ENCODE measurements around the gene SGO2.

SGO2 gene

DNA sequence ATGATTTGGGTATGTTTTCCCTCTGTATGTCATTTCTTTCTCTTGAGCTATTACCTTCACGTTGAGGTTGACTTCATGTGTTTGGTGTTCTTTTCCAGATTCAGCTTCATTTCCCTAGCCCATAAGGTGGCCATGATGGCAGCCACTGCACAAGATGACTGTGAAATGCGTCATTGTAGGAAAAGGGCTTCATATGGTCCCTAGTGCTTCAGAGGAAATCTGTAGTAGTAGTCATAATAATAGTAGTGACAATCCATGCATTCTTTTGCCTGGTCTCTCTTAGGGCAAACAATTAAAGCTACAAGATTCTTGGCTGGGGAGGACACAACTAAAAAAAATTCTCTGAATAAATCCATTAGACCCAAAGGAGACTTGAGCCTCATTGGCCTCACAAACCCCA is 88.2 kb downstream of the SGO2 start:
- Histone ChIP-seq H3K27ac (ENCODE audit: low read depth, low read length) (no peak overlapping the region), H3K36me3 (ENCODE audit: insufficient read depth, low read length) (no peaks in the 10 kb centered on the region), H3K9me3 (ENCODE audit: insufficient read depth, low read depth, low read length) (no peaks in the 10 kb centered on the region), H3K4me1 (ENCODE audit: insufficient read depth, low read length) (no peaks in the 10 kb centered on the region), H3K27me3 (ENCODE audit: insufficient read depth, low read length) (no peaks in the 10 kb centered on the region), H3K4me3 (ENCODE audit: low read length) (no peak overlapping the region), H3K9ac (ENCODE audit: low read depth, low read length) (no peak overlapping the region)
- 95% methylated on average over 2 of the region's 2 CpGs for WGBS

- 81% methylated on average over 1 of the region's 1 CpG for WGBS
- H3K9me3 ChIP-seq (ENCODE audit: insufficient read depth, low read depth, low read length), result no peaks in the 10 kb centered on the region
These were observed 89.2 kb downstream of the SGO2 start for GRCh38 chr2:200615247-200615646.

DNA sequence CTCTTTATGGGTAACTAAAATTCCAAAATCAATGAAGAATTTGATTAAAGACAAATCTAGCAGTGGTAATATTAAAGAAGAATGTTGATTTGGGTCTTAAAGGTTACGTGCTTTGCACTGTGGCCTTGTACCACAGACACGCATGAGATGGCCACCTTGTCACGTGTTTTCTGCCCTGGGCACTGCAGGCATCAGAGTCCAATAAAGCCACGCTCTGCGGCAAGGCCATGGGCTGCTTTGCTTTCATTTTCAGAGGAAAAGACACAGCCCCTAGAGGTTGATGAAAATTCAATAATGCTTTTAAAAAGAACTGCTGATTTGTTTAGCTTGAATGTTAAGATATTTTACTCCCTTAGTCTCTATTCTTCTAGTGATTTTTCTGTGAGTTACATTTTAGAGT is 90.2 kb downstream of the SGO2 start:
- no peak overlapping the region for H3K4me3 ChIP-seq (ENCODE audit: low read length)
- no peaks in the 10 kb centered on the region for H3K27me3 ChIP-seq (ENCODE audit: insufficient read depth, low read length)
- H3K27ac ChIP-seq (ENCODE audit: low read depth, low read length), result no peak overlapping the region
- 94% methylated on average over 5 of the region's 5 CpGs for WGBS
- no peaks in the 10 kb centered on the region for H3K4me1 ChIP-seq (ENCODE audit: insufficient read depth, low read length)
- no peaks in the 10 kb centered on the region for H3K36me3 ChIP-seq (ENCODE audit: insufficient read depth, low read length)
- H3K9ac ChIP-seq (ENCODE audit: low read depth, low read length), result no peak overlapping the region
- no peaks in the 10 kb centered on the region for H3K9me3 ChIP-seq (ENCODE audit: insufficient read depth, low read depth, low read length)

More at GRCh38 chr2:200615247-200615646, 89.2 kb downstream of the SGO2 start:
- no peaks in the 10 kb centered on the region for H3K27me3 ChIP-seq (ENCODE audit: insufficient read depth, low read length)
- no peak overlapping the region for H3K4me3 ChIP-seq (ENCODE audit: low read length)
- no peak overlapping the region for H3K9ac ChIP-seq (ENCODE audit: low read depth, low read length)
- H3K27ac ChIP-seq (ENCODE audit: low read depth, low read length), result no peak overlapping the region
- no peaks in the 10 kb centered on the region for H3K36me3 ChIP-seq (ENCODE audit: insufficient read depth, low read length)
- H3K4me1 ChIP-seq (ENCODE audit: insufficient read depth, low read length), result no peaks in the 10 kb centered on the region

- no peaks in the 10 kb centered on the region for H3K27me3 ChIP-seq (ENCODE audit: insufficient read depth, low read length)
- no peaks in the 10 kb centered on the region for H3K9me3 ChIP-seq (ENCODE audit: insufficient read depth, low read depth, low read length)
- no peak overlapping the region for H3K4me3 ChIP-seq (ENCODE audit: low read length)
- no peak overlapping the region for H3K27ac ChIP-seq (ENCODE audit: low read depth, low read length)
- WGBS, result 98% methylated on average over 4 of the region's 4 CpGs
- no peaks in the 10 kb centered on the region for H3K36me3 ChIP-seq (ENCODE audit: insufficient read depth, low read length)
- H3K4me1 ChIP-seq (ENCODE audit: insufficient read depth, low read length), result no peaks in the 10 kb centered on the region
- H3K9ac ChIP-seq (ENCODE audit: low read depth, low read length), result no peak overlapping the region
These were observed 90.6 kb downstream of the SGO2 start for GRCh38 chr2:200616656-200617055.

DNA sequence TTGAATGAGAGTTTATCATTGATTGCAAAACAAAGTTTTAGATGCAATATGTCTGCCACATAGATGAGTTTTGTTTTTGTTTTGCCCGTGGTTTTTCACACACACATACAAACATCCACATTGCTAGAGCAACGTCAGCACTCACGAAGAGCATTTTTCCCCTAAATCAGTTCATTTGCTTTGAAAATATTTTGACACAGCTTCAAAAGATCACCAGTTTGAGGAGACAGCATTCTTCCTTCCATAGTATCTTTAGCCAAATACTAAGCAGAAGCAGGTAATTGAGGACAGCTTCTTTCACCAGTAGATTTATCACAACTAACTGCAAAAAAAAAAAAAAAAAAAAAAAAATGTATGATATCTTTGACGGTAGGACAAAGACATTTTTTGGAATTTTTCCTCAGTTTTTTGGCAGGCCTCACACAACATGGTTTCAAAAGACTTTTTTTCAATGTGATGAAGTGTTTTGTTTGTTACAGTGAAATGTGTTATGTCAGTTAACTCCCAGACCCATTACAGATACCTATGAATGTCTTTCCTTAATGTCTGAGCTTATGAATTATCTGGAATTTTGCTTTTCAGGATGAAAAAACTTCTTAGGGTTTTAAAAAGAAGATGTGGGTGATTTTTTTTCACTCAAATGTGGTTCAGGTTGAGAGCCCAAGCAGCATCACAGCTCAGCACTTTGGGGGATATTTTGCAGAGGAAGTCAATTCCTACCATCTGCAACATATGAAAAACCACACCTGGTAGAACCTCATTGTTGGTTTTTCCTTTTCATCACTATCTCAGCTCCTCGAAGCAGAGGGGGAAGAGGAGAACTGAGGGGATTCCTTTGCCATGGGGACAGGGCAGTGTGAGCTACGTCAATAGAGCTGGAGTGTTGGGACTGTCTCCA is 91.4 kb downstream of the SGO2 start:
- no peaks in the 10 kb centered on the region for H3K4me1 ChIP-seq (ENCODE audit: insufficient read depth, low read length)
- 90% methylated on average over 6 of the region's 6 CpGs for WGBS
- no peaks in the 10 kb centered on the region for H3K36me3 ChIP-seq (ENCODE audit: insufficient read depth, low read length)
- H3K27me3 ChIP-seq (ENCODE audit: insufficient read depth, low read length), result no peaks in the 10 kb centered on the region
- no peak overlapping the region for H3K9ac ChIP-seq (ENCODE audit: low read depth, low read length)
- no peak overlapping the region for H3K27ac ChIP-seq (ENCODE audit: low read depth, low read length)
- H3K4me3 ChIP-seq (ENCODE audit: low read length), result no peak overlapping the region
- no peaks in the 10 kb centered on the region for H3K9me3 ChIP-seq (ENCODE audit: insufficient read depth, low read depth, low read length)

DNA sequence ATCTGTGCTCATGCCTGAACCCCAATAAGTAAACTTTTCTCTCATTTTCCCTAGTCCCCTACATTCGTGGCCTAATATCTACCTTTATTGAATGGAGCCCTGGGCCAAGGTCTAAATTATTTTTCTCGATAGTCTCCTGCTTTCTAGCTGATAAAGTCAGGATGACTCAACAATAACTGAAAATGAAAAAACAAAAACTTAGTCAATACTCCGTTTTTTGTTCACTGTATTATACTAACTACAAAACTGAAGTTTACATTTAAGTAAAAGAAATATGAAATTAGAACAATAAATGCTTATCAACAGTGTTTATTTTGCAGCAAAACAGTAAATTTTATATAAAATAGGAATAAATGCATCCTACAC is 92.0 kb downstream of the SGO2 start:
- no peaks in the 10 kb centered on the region for H3K4me1 ChIP-seq (ENCODE audit: insufficient read depth, low read length)
- H3K4me3 ChIP-seq (ENCODE audit: low read length), result no peak overlapping the region
- no peak overlapping the region for H3K9ac ChIP-seq (ENCODE audit: low read depth, low read length)
- no peak overlapping the region for H3K27ac ChIP-seq (ENCODE audit: low read depth, low read length)
- WGBS, result 90% methylated on average over 2 of the region's 3 CpGs
- H3K27me3 ChIP-seq (ENCODE audit: insufficient read depth, low read length), result no peaks in the 10 kb centered on the region
- H3K36me3 ChIP-seq (ENCODE audit: insufficient read depth, low read length), result no peaks in the 10 kb centered on the region
- no peaks in the 10 kb centered on the region for H3K9me3 ChIP-seq (ENCODE audit: insufficient read depth, low read depth, low read length)

GRCh38 chr2:200618590-200619021 is 92.6 kb downstream of the SGO2 start:
- Histone ChIP-seq H3K27ac (ENCODE audit: low read depth, low read length) (no peak overlapping the region), H3K36me3 (ENCODE audit: insufficient read depth, low read length) (no peaks in the 10 kb centered on the region)

DNA sequence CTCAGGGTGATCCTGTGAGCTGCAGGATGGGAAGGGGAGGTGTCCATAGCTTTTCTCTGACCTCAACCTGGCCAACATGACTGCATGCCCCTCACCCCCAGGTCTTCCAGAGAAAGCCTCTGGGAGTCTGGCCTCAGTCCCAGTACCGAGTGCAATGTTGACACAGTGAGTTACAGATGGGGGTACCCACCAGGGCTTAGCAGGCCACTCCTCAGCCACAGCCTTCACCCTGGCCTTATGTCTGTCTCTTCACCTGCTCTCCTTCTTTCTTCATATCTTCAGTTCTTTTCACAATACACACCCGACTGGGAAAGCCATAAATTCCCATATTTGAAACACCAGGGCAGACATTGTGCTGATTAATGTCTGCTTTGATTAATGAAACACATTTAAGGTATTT is 93.3 kb downstream of the SGO2 start:
- Histone ChIP-seq H3K27me3 (ENCODE audit: insufficient read depth, low read length) (no peaks in the 10 kb centered on the region), H3K4me1 (ENCODE audit: insufficient read depth, low read length) (no peaks in the 10 kb centered on the region), H3K36me3 (ENCODE audit: insufficient read depth, low read length) (no peaks in the 10 kb centered on the region), H3K27ac (ENCODE audit: low read depth, low read length) (no peak overlapping the region), H3K9me3 (ENCODE audit: insufficient read depth, low read depth, low read length) (no peaks in the 10 kb centered on the region), H3K9ac (ENCODE audit: low read depth, low read length) (no peak overlapping the region), H3K4me3 (ENCODE audit: low read length) (no peak overlapping the region)
- WGBS, result 85% methylated on average over 2 of the region's 2 CpGs

More at GRCh38 chr2:200618590-200619021, 92.6 kb downstream of the SGO2 start:
- H3K4me3 ChIP-seq (ENCODE audit: low read length), result no peak overlapping the region
- H3K4me1 ChIP-seq (ENCODE audit: insufficient read depth, low read length), result no peaks in the 10 kb centered on the region
- no peaks in the 10 kb centered on the region for H3K9me3 ChIP-seq (ENCODE audit: insufficient read depth, low read depth, low read length)
- H3K9ac ChIP-seq (ENCODE audit: low read depth, low read length), result no peak overlapping the region
- no peaks in the 10 kb centered on the region for H3K27me3 ChIP-seq (ENCODE audit: insufficient read depth, low read length)
- 84% methylated on average over 3 of the region's 3 CpGs for WGBS

DNA sequence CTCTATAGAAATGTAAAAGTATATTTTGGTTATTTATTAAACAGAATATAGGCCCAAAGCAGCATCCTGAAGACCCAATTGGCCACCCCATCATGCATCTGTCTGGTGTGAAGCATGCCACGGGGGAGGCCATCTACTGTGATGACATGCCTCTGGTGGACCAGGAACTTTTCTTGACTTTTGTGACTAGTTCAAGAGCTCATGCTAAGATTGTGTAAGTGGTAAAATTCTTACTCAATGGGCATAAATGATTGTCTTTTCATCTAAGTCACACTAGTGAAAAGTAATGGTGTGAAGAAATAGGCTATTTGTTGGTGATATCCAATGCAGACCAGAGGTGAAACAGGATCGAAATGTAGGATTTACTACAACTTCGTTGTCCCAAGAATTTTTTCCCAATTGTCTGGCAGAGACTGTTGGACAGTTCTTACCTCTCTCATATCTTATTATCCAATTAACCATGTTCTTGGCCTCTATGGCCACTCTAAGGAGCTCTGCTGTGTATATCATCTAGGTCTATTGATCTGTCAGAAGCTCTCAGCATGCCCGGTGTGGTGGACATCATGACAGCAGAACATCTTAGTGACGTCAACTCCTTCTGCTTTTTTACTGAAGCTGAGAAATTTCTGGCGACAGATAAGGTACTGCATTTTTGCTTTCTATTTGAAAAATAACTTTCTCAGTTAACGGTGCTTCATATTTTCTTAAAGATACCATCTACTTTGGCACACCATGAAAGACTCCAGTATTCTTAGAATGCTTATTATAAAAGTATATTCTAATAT is 94.8 kb downstream of the SGO2 start:
- 95% methylated on average over 7 of the region's 7 CpGs for WGBS
- peaks cover under 1% of the 10 kb centered on the region; the same call in 1 of the 2 replicates for H3K4me1 ChIP-seq (ENCODE audit: insufficient read depth, low read length)
- no peaks in the 10 kb centered on the region for H3K9me3 ChIP-seq (ENCODE audit: insufficient read depth, low read depth, low read length)
- H3K36me3 ChIP-seq (ENCODE audit: insufficient read depth, low read length), result no peaks in the 10 kb centered on the region
- no peak overlapping the region for H3K27ac ChIP-seq (ENCODE audit: low read depth, low read length)
- H3K4me3 ChIP-seq (ENCODE audit: low read length), result no peak overlapping the region
- no peaks in the 10 kb centered on the region for H3K27me3 ChIP-seq (ENCODE audit: insufficient read depth, low read length)
- no peak overlapping the region for H3K9ac ChIP-seq (ENCODE audit: low read depth, low read length)

DNA sequence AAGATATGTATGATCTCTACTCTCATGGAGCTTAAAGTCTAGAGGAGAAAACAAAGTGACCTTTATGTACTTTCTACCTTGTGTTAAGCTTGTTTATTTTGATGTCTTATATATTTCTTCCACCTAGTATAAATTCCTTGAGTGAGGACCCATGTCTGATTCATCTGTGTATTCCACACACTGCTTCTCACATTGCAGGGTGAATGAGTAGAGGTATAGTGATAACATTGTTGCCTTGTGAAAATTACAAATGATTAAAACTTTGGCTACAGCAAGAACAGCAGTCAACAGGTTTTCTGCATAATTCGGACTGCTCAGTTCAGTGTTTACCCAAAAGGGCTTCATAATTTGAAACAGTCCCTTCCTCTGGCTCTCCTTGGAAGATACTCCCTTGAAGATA is 96.1 kb downstream of the SGO2 start:
- 87% methylated on average over 1 of the region's 1 CpG for WGBS
- H3K27ac ChIP-seq (ENCODE audit: low read depth, low read length), result no peak overlapping the region
- no peaks in the 10 kb centered on the region for H3K27me3 ChIP-seq (ENCODE audit: insufficient read depth, low read length)
- no peak overlapping the region for H3K9ac ChIP-seq (ENCODE audit: low read depth, low read length)
- H3K4me1 ChIP-seq (ENCODE audit: insufficient read depth, low read length), result peaks cover 7% of the 10 kb centered on the region
- no peaks in the 10 kb centered on the region for H3K9me3 ChIP-seq (ENCODE audit: insufficient read depth, low read depth, low read length)
- H3K36me3 ChIP-seq (ENCODE audit: insufficient read depth, low read length), result no peaks in the 10 kb centered on the region
- no peak overlapping the region for H3K4me3 ChIP-seq (ENCODE audit: low read length)

DNA sequence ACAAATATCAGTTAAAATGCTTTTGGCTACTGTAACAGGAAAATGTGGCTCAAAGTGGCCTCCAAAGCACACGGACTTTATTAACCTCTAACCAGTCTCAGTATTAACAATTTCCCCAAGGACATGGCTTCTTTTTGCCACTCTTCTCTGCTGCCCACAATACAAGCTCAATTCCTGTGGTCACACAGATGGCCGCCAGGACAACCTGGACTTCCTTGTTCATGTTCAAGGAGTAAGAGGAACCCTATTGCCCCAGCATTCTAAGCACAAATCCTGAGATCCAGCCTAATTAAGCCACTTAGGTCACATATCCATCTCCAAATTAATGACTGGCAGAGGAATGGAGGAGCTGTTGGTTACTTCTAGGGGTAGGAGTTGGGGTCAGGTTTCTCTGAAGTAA is 98.0 kb downstream of the SGO2 start:
- H3K4me3 ChIP-seq (ENCODE audit: low read length), result no peak overlapping the region
- peaks cover 9% of the 10 kb centered on the region for H3K4me1 ChIP-seq (ENCODE audit: insufficient read depth, low read length)
- no peaks in the 10 kb centered on the region for H3K9me3 ChIP-seq (ENCODE audit: insufficient read depth, low read depth, low read length)
- no peaks in the 10 kb centered on the region for H3K27me3 ChIP-seq (ENCODE audit: insufficient read depth, low read length)
- no peak overlapping the region for H3K27ac ChIP-seq (ENCODE audit: low read depth, low read length)
- H3K9ac ChIP-seq (ENCODE audit: low read depth, low read length), result no peak overlapping the region
- no peaks in the 10 kb centered on the region for H3K36me3 ChIP-seq (ENCODE audit: insufficient read depth, low read length)
- WGBS, result 89% methylated on average over 2 of the region's 2 CpGs
